Epithelial cell of alveolus of lung (primary cell): ENCODE results near the gene DNTT. TPM values are rescaled to one million over a fixed set of nuclear protein-coding genes. Genes with fewer than 3 reads are reported as not detected.

Source experiments
- total RNA-seq: library from RNA; depleted of rRNA; stranded (reverse); fragments of >200 nt; gene quantifications from 2 replicates; pipeline ENCODE4 v1.2.1, GENCODE V29; 2015

The DNTT gene
- total RNA-seq, result not detected in 2 replicates

GRCh38 chr10:96304230-96304629, at the start of gene DNTT:
DNTT (plus strand) TSS chr10:96304434; CDS start chr10:96304498, 64 bp downstream.

GRCh38 chr10:96271016-96271815, 33.0 kb upstream of the DNTT start, which contains the start of gene BLNK:
BLNK (minus strand) TSS chr10:96271569; CDS start chr10:96271398, 171 bp downstream.

GRCh38 chr10:96358851-96359540, 54.8 kb downstream of the DNTT start, which contains the start of gene OPALIN:
OPALIN (minus strand) TSS chr10:96359002; CDS start chr10:96358896, 106 bp downstream.

Other genes starting within 250 kb of the DNTT start
- 9.6 and 13.9 TPM in 2 replicates for gene ZNF518A, start 174.1 kb upstream of the DNTT start, total RNA-seq
- not detected in 2 replicates for gene BLNK, start 32.9 kb upstream of the DNTT start, total RNA-seq
- not detected in 2 replicates for gene OPALIN, start 54.6 kb downstream of the DNTT start, total RNA-seq
- gene TLL2, start 209.5 kb downstream of the DNTT start, total RNA-seq, result 0.26 TPM in 1 of 2 replicates, not detected in the other